Esophagus muscularis mucosa (tissue), 4 donors: Measurements from ENCODE around the gene DMRT1.

Experiments used
- CTCF ChIP-seq, 3 experiments: fragments of 200-600 bp in 2 of 3; fragments of 450-650 bp in 1 of 3; sonication (generic) in 2 of 3; IDR thresholded peaks; one replicate each; pipeline ENCODE4 v1.5.1; 2017 to 2019; ENCODE audit warnings: antibody characterized with exemption in 3 of 3, mild to moderate bottlenecking in 2 of 3, moderate library complexity in 1 of 3
- EP300 ChIP-seq: sonication (generic); formaldehyde crosslinking; IDR thresholded peaks from one replicate; pipeline ENCODE4 v1.6.1; 2017; ENCODE audit warnings: antibody characterized with exemption
- POLR2A ChIP-seq: fragments of 450-650 bp; IDR thresholded peaks from one replicate; pipeline ENCODE4 v1.6.1; 2017; ENCODE audit warnings: antibody characterized with exemption, moderate library complexity, mild to moderate bottlenecking, low read depth
- POLR2AphosphoS5 ChIP-seq, 2 donors: sonication (generic); formaldehyde crosslinking; IDR thresholded peaks; one replicate each; pipeline ENCODE4 v1.6.1; 2017; ENCODE audit warnings: antibody characterized with exemption in 2 of 2

DNA sequence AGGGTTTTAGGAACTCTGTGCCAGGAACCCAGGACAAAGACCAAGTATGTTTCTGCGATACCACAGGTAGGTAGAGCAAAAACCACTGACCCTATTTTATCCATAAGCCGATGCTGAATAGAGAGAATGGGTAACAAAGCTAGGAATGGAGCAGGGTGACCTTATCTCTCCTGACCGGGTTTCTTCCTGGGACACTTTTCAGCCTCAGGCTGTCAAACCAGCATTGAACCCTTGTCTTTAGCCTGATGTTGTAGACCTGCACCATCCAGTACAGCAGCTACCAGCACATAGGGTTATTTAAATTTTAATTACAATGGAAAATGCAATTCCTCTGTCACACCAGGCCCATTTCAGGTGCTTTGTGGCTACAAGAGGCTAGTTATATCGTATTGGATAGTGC is 91.9 kb downstream of the DMRT1 start:
- TF ChIP-seq CTCF (IDR thresholded peaks at IDR 0.05) (no peak), POLR2A (no peak), POLR2AphosphoS5 (IDR thresholded peaks at IDR 0.05) (no peak), EP300 (no peak)
